B cell (primary cell): ENCODE measurements around the gene ZBTB8A. TPM values are rescaled to one million over a fixed set of nuclear protein-coding genes. Genes with fewer than 3 reads are reported as not detected.

ENCODE experiments used
- ATAC-seq: fragments of 200-7000 bp; cut with Tn5 transposase; one replicate; pipeline ENCODE4 v1.10.0; 2021; ENCODE audit warnings: low read depth, mild to moderate bottlenecking, moderate number of reproducible peaks, moderate library complexity
- CTCF ChIA-PET: fragments of 350-600 bp; sonication (Branson Sonifier 250); formaldehyde crosslinking; loops from one replicate; lab custom pipeline; 2021; ENCODE audit warnings: antibody characterized with exemption, inconsistent platforms; lab: Charles Lee
- POLR2A ChIA-PET: fragments of 350-600 bp; sonication (Branson Sonifier 250); formaldehyde crosslinking; loops from one replicate; lab custom pipeline; 2021; ENCODE audit warnings: antibody characterized with exemption; lab: Charles Lee
- DNase-seq: peaks from one replicate; pipeline ENCODE4 v3.0.0; 2013
- H2AFZ ChIP-seq: 2 replicates; pipeline ENCODE4 v1.6.1; 2012; ENCODE audit warnings: mild to moderate bottlenecking, low read depth, low read length; ENCODE audit not compliant: insufficient read depth, poor library complexity, severe bottlenecking
- H3K27ac ChIP-seq, 2 donors: 1 replicate in 1 of 2; 2 replicates in 1 of 2; pipeline ENCODE4 v1.5.1; 2012 to 2013; ENCODE audit warnings: low read length in 2 of 2, mild to moderate bottlenecking in 2 of 2, moderate library complexity in 1 of 2
- H3K27me3 ChIP-seq, 4 experiments: fragments of 200-600 bp in 1 of 4; sonication (generic) in 1 of 4; replicated peaks in 1 of 4; 1 replicate in 2 of 4; 2 replicates in 2 of 4; pipeline versions ENCODE4 v1.6.1 to v1.7.0; 2013 to 2016; ENCODE audit warnings: low read length in 3 of 4, mild to moderate bottlenecking in 2 of 4, mixed read lengths in 1 of 4, moderate library complexity in 1 of 4; ENCODE audit not compliant: insufficient read depth in 4 of 4, control insufficient read depth in 3 of 4; ENCODE audit errors: control extremely low read depth in 1 of 4
- H3K36me3 ChIP-seq, 2 experiments: replicated peaks in 1 of 2; 1 replicate in 1 of 2; 2 replicates in 1 of 2; pipeline versions ENCODE4 v1.6.1 to v1.7.1; 2013; ENCODE audit warnings: low read length in 1 of 2; ENCODE audit not compliant: insufficient read depth in 2 of 2, control insufficient read depth in 1 of 2; ENCODE audit errors: control extremely low read depth in 1 of 2, extremely low read depth in 1 of 2
- H3K4me1 ChIP-seq, 2 donors: fragments of 200-600 bp in 1 of 2; sonication (generic) in 1 of 2; 1 replicate in 1 of 2; 2 replicates in 1 of 2; pipeline versions ENCODE4 v1.5.1 to v1.6.1; 2013 to 2017; ENCODE audit warnings: low read length in 2 of 2; ENCODE audit not compliant: control insufficient read depth in 2 of 2, insufficient read depth in 2 of 2
- H3K4me2 ChIP-seq: replicated peaks from 2 replicates; pipeline ENCODE3; 2012; ENCODE audit warnings: mild to moderate bottlenecking, low read depth, low read length; ENCODE audit not compliant: poor library complexity, severe bottlenecking
- H3K4me3 ChIP-seq, 5 experiments: fragments of 200-600 bp in 1 of 5; sonication (generic) in 1 of 5; 1 replicate in 3 of 5; 2 replicates in 2 of 5; pipeline versions ENCODE4 v1.5.1 to v1.7.0; 2011 to 2016; ENCODE audit warnings: low read length in 4 of 5, mild to moderate bottlenecking in 4 of 5, low read depth in 2 of 5, control low read depth in 1 of 5, moderate library complexity in 1 of 5; ENCODE audit not compliant: insufficient read depth in 1 of 5; ENCODE audit errors: control extremely low read depth in 1 of 5, extremely low read depth in 1 of 5
- H3K79me2 ChIP-seq: fragments of 200-600 bp; sonication (generic); one replicate; pipeline ENCODE4 v1.6.0; 2016; ENCODE audit warnings: low read length; ENCODE audit not compliant: control insufficient read depth, insufficient read depth
- H3K9ac ChIP-seq: fragments of 200-600 bp; sonication (generic); 2 replicates; pipeline ENCODE4 v1.6.1; 2017; ENCODE audit warnings: mild to moderate bottlenecking, low read length, moderate library complexity
- H3K9me3 ChIP-seq, 3 donors: one replicate each; pipeline versions ENCODE4 v1.6.1 to v1.7.1; 2013; ENCODE audit warnings: low read length in 2 of 3; ENCODE audit not compliant: control insufficient read depth in 2 of 3, insufficient read depth in 1 of 3; ENCODE audit errors: control extremely low read depth in 1 of 3
- H4K20me1 ChIP-seq: 2 replicates; pipeline ENCODE4 v1.6.0; 2012; ENCODE audit warnings: mild to moderate bottlenecking, low read length; ENCODE audit not compliant: insufficient read depth, control insufficient read depth, poor library complexity, severe bottlenecking
- H3K27ac Mint-ChIP-seq: one replicate; pipeline ENCODE4 v1.8.0; 2021; ENCODE audit warnings: mixed read lengths
- H3K27me3 Mint-ChIP-seq: one replicate; pipeline ENCODE4 v1.8.0; 2021; ENCODE audit warnings: mixed read lengths
- H3K4me1 Mint-ChIP-seq: one replicate; pipeline ENCODE4 v1.8.0; 2021; ENCODE audit warnings: mixed read lengths
- H3K4me3 Mint-ChIP-seq: one replicate; pipeline ENCODE4 v1.8.0; 2021; ENCODE audit warnings: mixed read lengths
- H3K9me3 Mint-ChIP-seq: one replicate; pipeline ENCODE4 v1.8.0; 2022; ENCODE audit warnings: mixed read lengths; ENCODE audit not compliant: insufficient read depth
- EZH2 ChIP-seq: IDR thresholded peaks from 2 replicates; pipeline ENCODE4 v1.6.1; 2012; ENCODE audit warnings: borderline replicate concordance, low read depth, mild to moderate bottlenecking, moderate library complexity, low read length; ENCODE audit not compliant: insufficient read depth, poor library complexity, severe bottlenecking
- WGBS: methylation state at CpG from one replicate; pipeline ENCODE4 v1.1.5; 2013; ENCODE audit warnings: missing lambda C conversion rate; ENCODE audit not compliant: insufficient coverage; 5-methylcytosine and 5-hydroxymethylcytosine counted together
- intact Hi-C: fragments of 100-400 bp; cut with micrococcal nuclease; formaldehyde crosslinking; loops from one replicate; pipeline ENCODE4 v1.10.0; 2022
- polyA plus RNA-seq: library from polyadenylated mRNA; depleted of rRNA; stranded (reverse); fragments of >200 nt; gene quantifications from 2 replicates; pipeline ENCODE4 v1.2.3, GENCODE V29; 2012
- total RNA-seq, 2 donors: library from RNA; stranded (reverse); fragments of 120-200 nt in 1 of 2; gene quantifications; 1 replicate in 1 of 2; 2 replicates in 1 of 2; pipeline versions ENCODE4 v1.2.3 to v1.2.4, GENCODE V29; 2013 to 2022
- TF ChIP-seq, protein P1 (sequence below): fragments of 200-600 bp; IDR thresholded peaks from one replicate; pipeline ENCODE4 v1.8.0; 2022; ENCODE audit warnings: antibody characterized with exemption, mild to moderate bottlenecking

ZBTB8A gene
- total and polyA plus RNA-seq, 2 donors (not counting 1 experiment from before 2014, with no cell fraction given), result 0.04 to 0.17 TPM

GRCh38 chr1:32650752-32651460 is 111.7 kb downstream of the ZBTB8A start, which contains the start of gene RBBP4:
Gene RBBP4, plus strand, starts transcription at chr1:32651208. Its CDS starts 99 bp downstream, at chr1:32651307.
- under 1% methylated on average over 67 of the region's 67 CpGs for WGBS
- Histone ChIP-seq H3K4me2 (peak within 1 kb of the TSS; percentile 98), H3K9ac (peak within 1 kb of the TSS; percentile 88), H3K79me2 (peaks cover 75% of the 10 kb centered on the region), H3K9me3 (no peaks in the 10 kb centered on the region), H3K36me3 (peaks cover 0 to 27% of the 10 kb centered on the region in 2 experiments), H2AFZ (peak within 1 kb of the TSS; percentile 79), H3K4me1 (peaks cover 21 to 31% of the 10 kb centered on the region in 2 donors), H3K27me3 (no peaks in the 10 kb centered on the region), H4K20me1 (peaks cover 20% of the 10 kb centered on the region), H3K27ac (peak within 1 kb of the TSS; percentile 97 to 100), H3K4me3 (peak within 1 kb of the TSS; percentile 77 to 96 (median 81))
- CTCF ChIA-PET, result interaction anchor here (1.0 to 1.5 kb wide), 5 partner anchors 9 to 476 kb away, joined by 3 to 5 read pairs (median 3); no protein-coding TSS in a partner anchor
- Mint-ChIP-seq H3K27ac (peak within 1 kb of the TSS; percentile 100), H3K4me3 (peak within 1 kb of the TSS; percentile 98), H3K4me1 (peaks cover 55% of the 10 kb centered on the region), H3K27me3 (no peaks in the 10 kb centered on the region), H3K9me3 (no peaks in the 10 kb centered on the region)
- intact Hi-C loops, result loop anchor here (1.0 to 5.0 kb wide), 6 partner anchors 129 to 639 kb away; partner anchors contain the start of genes BSDC1, KHDRBS1, RNF19B and TMEM39B
- ATAC-seq (peak; percentile 83), DNase-seq (peak; percentile 99)
- POLR2A ChIA-PET, result interaction anchor here (0.7 to 1.3 kb wide), 9 partner anchors 10 to 637 kb away, joined by 3 to 7 read pairs (median 4); partner anchors contain the start of genes KHDRBS1, S100PBP, TMEM39B and YARS1
- TF ChIP-seq, protein P1, sequence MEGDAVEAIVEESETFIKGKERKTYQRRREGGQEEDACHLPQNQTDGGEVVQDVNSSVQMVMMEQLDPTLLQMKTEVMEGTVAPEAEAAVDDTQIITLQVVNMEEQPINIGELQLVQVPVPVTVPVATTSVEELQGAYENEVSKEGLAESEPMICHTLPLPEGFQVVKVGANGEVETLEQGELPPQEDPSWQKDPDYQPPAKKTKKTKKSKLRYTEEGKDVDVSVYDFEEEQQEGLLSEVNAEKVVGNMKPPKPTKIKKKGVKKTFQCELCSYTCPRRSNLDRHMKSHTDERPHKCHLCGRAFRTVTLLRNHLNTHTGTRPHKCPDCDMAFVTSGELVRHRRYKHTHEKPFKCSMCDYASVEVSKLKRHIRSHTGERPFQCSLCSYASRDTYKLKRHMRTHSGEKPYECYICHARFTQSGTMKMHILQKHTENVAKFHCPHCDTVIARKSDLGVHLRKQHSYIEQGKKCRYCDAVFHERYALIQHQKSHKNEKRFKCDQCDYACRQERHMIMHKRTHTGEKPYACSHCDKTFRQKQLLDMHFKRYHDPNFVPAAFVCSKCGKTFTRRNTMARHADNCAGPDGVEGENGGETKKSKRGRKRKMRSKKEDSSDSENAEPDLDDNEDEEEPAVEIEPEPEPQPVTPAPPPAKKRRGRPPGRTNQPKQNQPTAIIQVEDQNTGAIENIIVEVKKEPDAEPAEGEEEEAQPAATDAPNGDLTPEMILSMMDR, result no peak
- TF ChIP-seq EZH2, result no peak
